H1 (cell line): Measurements from ENCODE around the gene HENMT1. TPM values are rescaled to one million over a fixed set of nuclear protein-coding genes. Genes with fewer than 3 reads are reported as not detected.

Experiments
- BRCA1 ChIP-seq: IDR thresholded peaks from 2 replicates; pipeline ENCODE4 v1.6.1; 2012; ENCODE audit warnings: low read depth, low read length, improper control_type of control experiment
- CHD1 ChIP-seq: IDR thresholded peaks from 2 replicates; pipeline ENCODE4 v1.6.1; 2012; ENCODE audit warnings: low read depth, low read length, improper control_type of control experiment
- CHD2 ChIP-seq: IDR thresholded peaks from 2 replicates; pipeline ENCODE4 v1.6.1; 2012; ENCODE audit warnings: low read length, improper control_type of control experiment
- CTBP2 ChIP-seq: IDR thresholded peaks from 2 replicates; pipeline ENCODE4 v1.7.0; 2011; ENCODE audit warnings: borderline replicate concordance, mild to moderate bottlenecking, moderate library complexity, mixed read lengths, low read length; ENCODE audit not compliant: insufficient read depth, insufficient read length
- E2F6 ChIP-seq: IDR thresholded peaks from 2 replicates; pipeline ENCODE4 v1.6.1; 2012; ENCODE audit warnings: inconsistent platforms
- FOSL1 ChIP-seq: IDR thresholded peaks from 2 replicates; pipeline ENCODE4 v1.6.1; 2011; ENCODE audit warnings: mild to moderate bottlenecking, low read depth, low read length, moderate library complexity; ENCODE audit not compliant: insufficient read depth
- GABPA ChIP-seq: IDR thresholded peaks from 2 replicates; pipeline ENCODE4 v1.6.1; 2011; ENCODE audit warnings: mild to moderate bottlenecking, low read length, moderate library complexity, borderline replicate concordance; ENCODE audit not compliant: insufficient read depth
- GTF2F1 ChIP-seq: IDR thresholded peaks from 2 replicates; pipeline ENCODE4 v1.6.1; 2012; ENCODE audit warnings: low read depth, low read length, improper control_type of control experiment, borderline replicate concordance
- HDAC6 ChIP-seq: IDR thresholded peaks from one replicate; pipeline ENCODE4 v1.7.1; 2012; ENCODE audit warnings: low read depth, mild to moderate bottlenecking, inconsistent platforms, low read length, moderate library complexity
- JUND ChIP-seq: IDR thresholded peaks from 2 replicates; pipeline ENCODE4 v1.6.1; 2011; ENCODE audit warnings: mild to moderate bottlenecking, improper control_type of control experiment, low read length
- KDM1A ChIP-seq: fragments of 200-600, 300-600 bp; sonication (generic); IDR thresholded peaks from 2 replicates; pipeline ENCODE4 v1.7.1; 2016; ENCODE audit warnings: mild to moderate bottlenecking, low read length, borderline replicate concordance
- KDM5A ChIP-seq: fragments of 200-600 bp; IDR thresholded peaks from 2 replicates; pipeline ENCODE4 v1.7.1; 2012; ENCODE audit warnings: mild to moderate bottlenecking, low read length, inconsistent platforms, mixed read lengths
- MAX ChIP-seq: IDR thresholded peaks from 2 replicates; pipeline ENCODE4 v1.6.1; 2012; ENCODE audit warnings: inconsistent platforms
- NANOG ChIP-seq: IDR thresholded peaks from 2 replicates; pipeline ENCODE4 v1.6.1; 2011; ENCODE audit warnings: low read length, low read depth, mild to moderate bottlenecking, inconsistent platforms; ENCODE audit not compliant: insufficient read depth, poor library complexity, severe bottlenecking
- POLR2AphosphoS5 ChIP-seq: IDR thresholded peaks from 2 replicates; pipeline ENCODE4 v1.6.1; 2011; ENCODE audit warnings: low read depth, low read length
- POU5F1 ChIP-seq: IDR thresholded peaks from 2 replicates; pipeline ENCODE4 v1.6.1; 2011; ENCODE audit warnings: low read depth, mild to moderate bottlenecking, low read length, moderate library complexity
- RBBP5 ChIP-seq: IDR thresholded peaks from 2 replicates; pipeline ENCODE4 v1.7.1; 2012; ENCODE audit warnings: low read depth, mild to moderate bottlenecking, inconsistent platforms, low read length, moderate library complexity, borderline replicate concordance
- RXRA ChIP-seq: IDR thresholded peaks from 2 replicates; pipeline ENCODE4 v1.6.1; 2011; ENCODE audit warnings: low read depth, mild to moderate bottlenecking, low read length, moderate library complexity; ENCODE audit not compliant: insufficient read depth
- SP1 ChIP-seq: IDR thresholded peaks from 2 replicates; pipeline ENCODE4 v1.6.1; 2011; ENCODE audit warnings: low read depth, low read length
- SP2 ChIP-seq: IDR thresholded peaks from 2 replicates; pipeline ENCODE4 v1.6.1; 2012; ENCODE audit warnings: mild to moderate bottlenecking, low read length, inconsistent platforms
- TBP ChIP-seq: IDR thresholded peaks from 2 replicates; pipeline ENCODE4 v1.6.1; 2011; ENCODE audit warnings: low read depth, low read length, improper control_type of control experiment
- TCF12 ChIP-seq: IDR thresholded peaks from 2 replicates; pipeline ENCODE4 v1.6.1; 2011; ENCODE audit warnings: low read depth, mild to moderate bottlenecking, low read length
- TEAD4 ChIP-seq: IDR thresholded peaks from 2 replicates; pipeline ENCODE4 v1.6.1; 2012; ENCODE audit warnings: low read depth, low read length, inconsistent platforms, mixed read lengths
- ZNF274 ChIP-seq: IDR thresholded peaks from 2 replicates; pipeline ENCODE4 v1.7.0; 2012; ENCODE audit warnings: low read length, borderline replicate concordance; ENCODE audit errors: extremely low read depth
- polyA plus RNA-seq, 7 experiments: library from polyadenylated mRNA; depleted of rRNA in 3 of 7; stranded (reverse) in 5 of 7; unstranded in 2 of 7; fragments of >200 nt in 5 of 7; fragments of 200-250 nt in 2 of 7; gene quantifications; 1 replicate in 5 of 7; 2 replicates in 1 of 7; 4 replicates in 1 of 7; pipeline versions ENCODE4 v1.2.1 to v1.2.3, GENCODE V29; 2011 to 2013; ENCODE audit warnings: missing spikeins in 2 of 7, mixed read lengths in 2 of 7
- total RNA-seq: library from RNA; stranded (reverse); fragmentation: NEBNext Ultra II Directional; extraction: Animal tissue kit (Norgen Biotek cat#: 25700); gene quantifications from 2 replicates; pipeline ENCODE4 v1.2.1, GENCODE V29; 2021

HENMT1 gene
- total and polyA plus RNA-seq, 2 of the 8 experiments (the other 6 are each of a cell fraction or from before 2014, with no cell fraction given), result 2.9 to 5.6 TPM

GRCh38 chr1:108691942-108692723 is 31.2 kb upstream of the HENMT1 start, which contains the start of gene PRPF38B (continued):
- TF ChIP-seq ZNF274 (no peak), TCF12 (no peak), RBBP5 (peak; percentile 75; the same call in 1 of the 2 replicates), RXRA (no peak), TBP (peak; percentile 90), SP1 (no peak), MAX (peak; percentile 81), POLR2AphosphoS5 (peak; percentile 98), GABPA (peak; percentile 69; the same call in 1 of the 2 replicates), JUND (no peak), FOSL1 (no peak), SP2 (no peak), KDM5A (peak; percentile 53; the same call in 1 of the 2 replicates), NANOG (no peak), POU5F1 (no peak), KDM1A (no peak), CHD2 (no peak; the same call in 1 of the 2 replicates), CHD1 (no peak), TEAD4 (peak; percentile 18; the same call in 1 of the 2 replicates), HDAC6 (no peak), BRCA1 (no peak), E2F6 (0 out of 2 replicates have a peak, but pooled peaks have one; percentile 39), GTF2F1 (peak; percentile 74; the same call in 1 of the 2 replicates), CTBP2 (no peak)
